GM23338 (cell line): ENCODE data around the gene ERCC6. TPM values are rescaled to one million over a fixed set of nuclear protein-coding genes. Genes with fewer than 3 reads are reported as not detected.

Experiments
- ATAC-seq: fragments of 200-7000 bp; cut with Tn5 transposase; 3 replicates; pipeline ENCODE4 v1.9.1; 2020
- DNase-seq: peaks from one replicate; pipeline ENCODE4 v3.0.0-alpha.2; 2015; ENCODE audit warnings: low spot score
- H2AFZ ChIP-seq: fragments of 200-600 bp; sonication (generic); 2 replicates; pipeline ENCODE4 v1.8.0; 2016; ENCODE audit warnings: antibody characterized with exemption, mild to moderate bottlenecking, moderate library complexity
- H3F3A ChIP-seq: fragments of 200-600 bp; sonication (generic); replicated peaks from 2 replicates; pipeline ENCODE4 v1.8.0; 2017; ENCODE audit warnings: antibody characterized with exemption, mixed run types, low read depth
- H3K27ac ChIP-seq: fragments of 200-600 bp; sonication (generic); 2 replicates; pipeline ENCODE4 v1.6.1; 2016; ENCODE audit warnings: low read depth
- H3K27me3 ChIP-seq: fragments of 200-600 bp; sonication (generic); 2 replicates; pipeline ENCODE4 v1.8.0; 2016; ENCODE audit warnings: mild to moderate bottlenecking, mixed run types, moderate library complexity; ENCODE audit not compliant: insufficient read depth
- H3K36me3 ChIP-seq: fragments of 200-600 bp; sonication (generic); 2 replicates; pipeline ENCODE4 v1.8.0; 2016; ENCODE audit warnings: mild to moderate bottlenecking; ENCODE audit not compliant: insufficient read depth
- H3K4me1 ChIP-seq: fragments of 200-600 bp; sonication (generic); 2 replicates; pipeline ENCODE4 v1.8.0; 2016; ENCODE audit warnings: mild to moderate bottlenecking, moderate library complexity; ENCODE audit not compliant: insufficient read depth
- H3K4me2 ChIP-seq: fragments of 200-600 bp; sonication (generic); 2 replicates; pipeline ENCODE4 v1.7.1; 2017; ENCODE audit warnings: mixed run types
- H3K4me3 ChIP-seq: fragments of 200-600 bp; sonication (generic); 2 replicates; pipeline ENCODE4 v1.6.1; 2016; ENCODE audit warnings: mixed run types
- H3K79me2 ChIP-seq: fragments of 200-600 bp; sonication (generic); replicated peaks from 2 replicates; pipeline ENCODE4 v1.8.0; 2017; ENCODE audit warnings: mild to moderate bottlenecking; ENCODE audit not compliant: insufficient read depth
- H3K9me2 ChIP-seq: fragments of 200-600 bp; sonication (generic); 2 replicates; pipeline ENCODE4 v1.8.0; 2017; ENCODE audit not compliant: insufficient read depth
- H4K20me1 ChIP-seq: fragments of 200-600 bp; sonication (generic); replicated peaks from 2 replicates; pipeline ENCODE4 v1.8.0; 2017; ENCODE audit warnings: mild to moderate bottlenecking; ENCODE audit not compliant: insufficient read depth
- H3K27ac Mint-ChIP-seq: 2 replicates; pipeline ENCODE4 v1.8.0; 2020; ENCODE audit warnings: inconsistent platforms, mild to moderate bottlenecking, moderate library complexity, mixed read lengths
- H3K27me3 Mint-ChIP-seq: 3 replicates; pipeline ENCODE4 v1.8.0; 2022; ENCODE audit warnings: low read depth, mild to moderate bottlenecking, moderate library complexity, mixed read lengths, inconsistent platforms; ENCODE audit not compliant: insufficient read depth, poor library complexity
- H3K36me3 Mint-ChIP-seq: 3 replicates; pipeline ENCODE4 v1.8.0; 2021; ENCODE audit warnings: low read depth, mild to moderate bottlenecking, inconsistent platforms, moderate library complexity, mixed read lengths
- H3K4me1 Mint-ChIP-seq: 3 replicates; pipeline ENCODE4 v1.8.0; 2020; ENCODE audit warnings: mild to moderate bottlenecking, inconsistent platforms, mixed read lengths
- H3K4me3 Mint-ChIP-seq: 3 replicates; pipeline ENCODE4 v1.8.0; 2021; ENCODE audit warnings: moderate library complexity, mild to moderate bottlenecking, inconsistent platforms, mixed read lengths
- H3K9me3 Mint-ChIP-seq: 3 replicates; pipeline ENCODE4 v1.8.0; 2020; ENCODE audit warnings: moderate library complexity, mild to moderate bottlenecking, inconsistent platforms, mixed read lengths
- CTCF ChIP-seq, 2 experiments: fragments of 200-600 bp in 1 of 2; sonication (generic) in 1 of 2; conservative IDR thresholded peaks; 2 replicates each; pipeline versions ENCODE4 v1.5.1 to v1.6.1; 2016 to 2017; ENCODE audit warnings: antibody characterized with exemption in 2 of 2, low read depth in 2 of 2, mild to moderate bottlenecking in 2 of 2, moderate library complexity in 1 of 2
- ETS1 ChIP-seq: IDR thresholded peaks from 2 replicates; pipeline ENCODE4 v1.6.1; 2016; ENCODE audit warnings: antibody characterized with exemption
- EZH2 ChIP-seq: fragments of 200-600 bp; sonication (generic); IDR thresholded peaks from one replicate; pipeline ENCODE4 v1.8.0; 2017; ENCODE audit warnings: antibody characterized with exemption, mild to moderate bottlenecking, low read depth; ENCODE audit not compliant: unreplicated experiment
- EZH2phosphoT487 ChIP-seq: fragments of 200-600 bp; sonication (generic); IDR thresholded peaks from one replicate; pipeline ENCODE4 v1.8.1; 2018; ENCODE audit warnings: antibody characterized with exemption; ENCODE audit not compliant: unreplicated experiment
- NANOG ChIP-seq: IDR thresholded peaks from 2 replicates; pipeline ENCODE4 v1.6.1; 2016; ENCODE audit warnings: antibody characterized with exemption, borderline replicate concordance
- REST ChIP-seq: IDR thresholded peaks from one replicate; pipeline ENCODE4 v1.6.1; 2018; ENCODE audit warnings: antibody characterized with exemption; ENCODE audit not compliant: unreplicated experiment
- ZNF114 ChIP-seq: fragments of 250-450 bp; sonication (Bioruptor Pico); IDR thresholded peaks from 2 replicates; pipeline ENCODE4 v1.5.0; 2020; ENCODE audit warnings: mild to moderate bottlenecking, moderate library complexity
- ZNF331 ChIP-seq: fragments of 250-450 bp; sonication (Bioruptor Pico); IDR thresholded peaks from 2 replicates; pipeline ENCODE4 v1.5.0; 2020; ENCODE audit warnings: low read depth, mild to moderate bottlenecking, moderate library complexity
- polyA plus RNA-seq: library from polyadenylated mRNA; unstranded; fragments of >200 nt; fragmentation: Nextera tagmentation; extraction: Ambion mirVana; gene quantifications from 2 replicates; pipeline ENCODE4 v1.2.1, GENCODE V29; 2016
- total RNA-seq: library from RNA; depleted of rRNA; stranded (reverse); fragments of >200 nt; shearing (Covaris generic); gene quantifications from 2 replicates; pipeline ENCODE4 v1.2.3, GENCODE V29; 2014

Gene ERCC6
- total and polyA plus RNA-seq, 2 experiments from 2014 or later = 2.5 to 13.8 TPM

GRCh38 chr10:49534670-49535381, 4.1 kb downstream of the ERCC6 start (continued):
- TF ChIP-seq REST (no peak), ZNF331 (CRISPR knock-in tag) (no peak), EZH2phosphoT487 (no peak), EZH2 (no peak)

- Histone ChIP-seq H3K79me2 (peaks cover 8% of the 10 kb centered on the region; the same call in 1 of the 2 replicates), H3K4me2 (no peak overlapping the region), H3K9me2 (no peaks in the 10 kb centered on the region), H4K20me1 (no peaks in the 10 kb centered on the region; the same call in none of the 2 replicates), H3F3A (no peaks in the 10 kb centered on the region), H3K4me3 (no peak overlapping the region), H3K27me3 (no peaks in the 10 kb centered on the region), H3K27ac (no peak overlapping the region), H2AFZ (no peak overlapping the region), H3K4me1 (no peaks in the 10 kb centered on the region), H3K36me3 (no peaks in the 10 kb centered on the region)
- Mint-ChIP-seq H3K27me3 (no peaks in the 10 kb centered on the region), H3K9me3 (no peaks in the 10 kb centered on the region), H3K27ac (no peak overlapping the region), H3K36me3 (no peaks in the 10 kb centered on the region; the same call in 1 of the 3 replicates), H3K4me3 (no peak overlapping the region), H3K4me1 (no peaks in the 10 kb centered on the region)
- DNase-seq (no peak), ATAC-seq (no peak)
- TF ChIP-seq EZH2 = no peak
- TF ChIP-seq NANOG = no peak
- TF ChIP-seq ZNF114 (CRISPR knock-in tag) = no peak
- no peak for TF ChIP-seq ETS1
- TF ChIP-seq ZNF331 (CRISPR knock-in tag) = no peak
- no peak for TF ChIP-seq REST
- TF ChIP-seq CTCF (conservative IDR thresholded peaks at IDR 0.05; ENCODE audit: low read depth in 2 of 2) = no peak
- no peak for TF ChIP-seq EZH2phosphoT487
Observed at GRCh38 chr10:49532461-49532860, 6.5 kb downstream of the ERCC6 start.
